H9 (cell line): ENCODE data around the gene PAQR5. TPM values are rescaled to one million over a fixed set of nuclear protein-coding genes. Genes with fewer than 3 reads are reported as not detected.

ENCODE experiments used
- DNase-seq: peaks from one replicate; pipeline ENCODE4 v3.0.0-alpha.2; 2017
- H2AFZ ChIP-seq: one replicate; pipeline ENCODE4 v1.6.1; 2013; ENCODE audit warnings: mild to moderate bottlenecking, low read length, control low read depth, moderate library complexity
- H2AK5ac ChIP-seq: 2 replicates; pipeline ENCODE4 v1.6.1; 2013; ENCODE audit warnings: low read length, control low read depth, mixed read lengths; ENCODE audit not compliant: insufficient read length
- H2BK120ac ChIP-seq: one replicate; pipeline ENCODE4 v1.6.1; 2013; ENCODE audit warnings: low read depth, mild to moderate bottlenecking, low read length, control low read depth, inconsistent platforms; ENCODE audit not compliant: poor library complexity, severe bottlenecking
- H2BK12ac ChIP-seq: 2 replicates; pipeline ENCODE4 v1.6.1; 2013; ENCODE audit warnings: low read length, control low read depth, mixed read lengths, low read depth; ENCODE audit not compliant: insufficient read length
- H2BK15ac ChIP-seq: 2 replicates; pipeline ENCODE4 v1.6.1; 2013; ENCODE audit warnings: low read depth, low read length, control low read depth
- H2BK20ac ChIP-seq: one replicate; pipeline ENCODE4 v1.6.1; 2013; ENCODE audit warnings: low read depth, mild to moderate bottlenecking, low read length, control low read depth, inconsistent platforms; ENCODE audit not compliant: poor library complexity, severe bottlenecking
- H2BK5ac ChIP-seq: 2 replicates; pipeline ENCODE4 v1.6.1; 2013; ENCODE audit warnings: low read length, control low read depth, mixed read lengths; ENCODE audit not compliant: insufficient read length
- H3K14ac ChIP-seq: 2 replicates; pipeline ENCODE4 v1.6.1; 2013; ENCODE audit warnings: low read length, control low read depth; ENCODE audit not compliant: insufficient read depth
- H3K18ac ChIP-seq: 2 replicates; pipeline ENCODE4 v1.6.1; 2013; ENCODE audit warnings: low read depth, mild to moderate bottlenecking, mixed read lengths, low read length, control low read depth; ENCODE audit not compliant: insufficient read length
- H3K23ac ChIP-seq: 2 replicates; pipeline ENCODE4 v1.6.1; 2013; ENCODE audit warnings: low read length, control low read depth, mixed read lengths, low read depth; ENCODE audit not compliant: insufficient read length
- H3K23me2 ChIP-seq: 2 replicates; pipeline ENCODE4 v1.6.1; 2013; ENCODE audit warnings: low read depth, mild to moderate bottlenecking, mixed read lengths, low read length, control low read depth; ENCODE audit not compliant: insufficient read length, poor library complexity, severe bottlenecking
- H3K27ac ChIP-seq: 2 replicates; pipeline ENCODE4 v1.5.1; 2013; ENCODE audit warnings: low read length, control low read depth, mixed read lengths, low read depth; ENCODE audit not compliant: insufficient read length
- H3K27me3 ChIP-seq: 2 replicates; pipeline ENCODE4 v1.6.1; 2013; ENCODE audit warnings: low read length, control low read depth, inconsistent platforms; ENCODE audit not compliant: insufficient read depth
- H3K4ac ChIP-seq: 2 replicates; pipeline ENCODE4 v1.6.1; 2013; ENCODE audit warnings: low read depth, mild to moderate bottlenecking, control low read depth, inconsistent platforms, low read length, moderate library complexity
- H3K4me1 ChIP-seq: 2 replicates; pipeline ENCODE4 v1.6.1; 2013; ENCODE audit warnings: low read length, control low read depth, inconsistent platforms; ENCODE audit not compliant: insufficient read depth
- H3K4me2 ChIP-seq: 2 replicates; pipeline ENCODE4 v1.6.1; 2013; ENCODE audit warnings: low read length, control low read depth, mixed read lengths; ENCODE audit not compliant: insufficient read length, insufficient read depth
- H3K56ac ChIP-seq: 2 replicates; pipeline ENCODE4 v1.6.1; 2013; ENCODE audit warnings: low read depth, mild to moderate bottlenecking, mixed read lengths, low read length, control low read depth; ENCODE audit not compliant: insufficient read length
- H3K79me1 ChIP-seq: 2 replicates; pipeline ENCODE4 v1.6.1; 2013; ENCODE audit warnings: low read depth, mild to moderate bottlenecking, moderate library complexity, low read length, control low read depth, inconsistent platforms; ENCODE audit not compliant: insufficient read depth, poor library complexity, severe bottlenecking
- H3K79me2 ChIP-seq: 2 replicates; pipeline ENCODE4 v1.6.1; 2013; ENCODE audit warnings: low read length, control low read depth, inconsistent platforms; ENCODE audit not compliant: insufficient read depth
- H3K9ac ChIP-seq: 2 replicates; pipeline ENCODE4 v1.6.1; 2013; ENCODE audit warnings: low read length, control low read depth, mixed read lengths; ENCODE audit not compliant: insufficient read length; ENCODE audit errors: extremely low read depth
- H3K9me3 ChIP-seq: one replicate; pipeline ENCODE4 v1.6.1; 2013; ENCODE audit warnings: low read depth, low read length, inconsistent platforms; ENCODE audit not compliant: control insufficient read depth
- H3T11ph ChIP-seq: one replicate; pipeline ENCODE4 v1.6.1; 2013; ENCODE audit warnings: mild to moderate bottlenecking, low read length, control low read depth, inconsistent platforms
- H4K20me1 ChIP-seq: one replicate; pipeline ENCODE4 v1.6.1; 2013; ENCODE audit not compliant: control insufficient read depth, insufficient read length, insufficient read depth
- H4K5ac ChIP-seq: 2 replicates; pipeline ENCODE4 v1.6.1; 2013; ENCODE audit warnings: low read depth, mild to moderate bottlenecking, mixed read lengths, low read length, control low read depth; ENCODE audit not compliant: insufficient read length
- H4K8ac ChIP-seq: replicated peaks from 2 replicates; pipeline ENCODE4 v1.6.1; 2013; ENCODE audit warnings: low read length, control low read depth, mixed read lengths, low read depth; ENCODE audit not compliant: insufficient read length
- H4K91ac ChIP-seq: 2 replicates; pipeline ENCODE4 v1.6.1; 2013; ENCODE audit warnings: low read depth, mild to moderate bottlenecking, moderate library complexity, mixed read lengths, low read length, control low read depth; ENCODE audit not compliant: insufficient read length
- H3K27ac Mint-ChIP-seq, 3 experiments: 2 replicates in 2 of 3; 3 replicates in 1 of 3; pipeline ENCODE4 v1.8.0; 2020 to 2021; ENCODE audit warnings: mixed read lengths in 3 of 3, mild to moderate bottlenecking in 1 of 3, moderate library complexity in 1 of 3
- H3K27me3 Mint-ChIP-seq: 2 replicates; pipeline ENCODE4 v1.8.0; 2021; ENCODE audit warnings: low read depth, mild to moderate bottlenecking, moderate library complexity, mixed read lengths
- H3K36me3 Mint-ChIP-seq, 3 experiments: 2 replicates in 2 of 3; 3 replicates in 1 of 3; pipeline ENCODE4 v1.8.0; 2020 to 2021; ENCODE audit warnings: low read depth in 3 of 3, mixed read lengths in 3 of 3; ENCODE audit not compliant: insufficient read depth in 1 of 3
- H3K4me1 Mint-ChIP-seq, 2 experiments: 2 replicates each; pipeline ENCODE4 v1.8.0; 2020; ENCODE audit warnings: mixed read lengths in 2 of 2
- H3K4me3 Mint-ChIP-seq, 2 experiments: 2 replicates in 1 of 2; 3 replicates in 1 of 2; pipeline ENCODE4 v1.8.0; 2020 to 2021; ENCODE audit warnings: mild to moderate bottlenecking in 2 of 2, mixed read lengths in 2 of 2, moderate library complexity in 1 of 2
- H3K9me3 Mint-ChIP-seq, 2 experiments: 2 replicates in 1 of 2; 3 replicates in 1 of 2; pipeline ENCODE4 v1.8.0; 2020; ENCODE audit warnings: mild to moderate bottlenecking in 2 of 2, mixed read lengths in 2 of 2, moderate library complexity in 1 of 2
- WGBS: extraction: QIAGEN DNeasy Blood & Tissue Kit; methylation state at CpG from one replicate; pipeline ENCODE4 v1.1.7; 2013; ENCODE audit warnings: missing lambda C conversion rate, low lambda C conversion rate, mixed read lengths; ENCODE audit not compliant: insufficient read length; ENCODE audit errors: extremely low coverage; 5-methylcytosine and 5-hydroxymethylcytosine counted together
- total RNA-seq: library from RNA; stranded (reverse); gene quantifications from 2 replicates; pipeline ENCODE4 v1.2.1, GENCODE V29; 2021
- TF ChIP-seq, protein P1 (sequence below): fragments of 200-600 bp; sonication (generic); conservative IDR thresholded peaks from 3 replicates; pipeline ENCODE4 v1.8.0; 2021; ENCODE audit warnings: antibody characterized with exemption, mild to moderate bottlenecking

Gene PAQR5
- total RNA-seq, 1 experiment from 2014 or later, result 1.6 TPM

- TF ChIP-seq, protein P1, sequence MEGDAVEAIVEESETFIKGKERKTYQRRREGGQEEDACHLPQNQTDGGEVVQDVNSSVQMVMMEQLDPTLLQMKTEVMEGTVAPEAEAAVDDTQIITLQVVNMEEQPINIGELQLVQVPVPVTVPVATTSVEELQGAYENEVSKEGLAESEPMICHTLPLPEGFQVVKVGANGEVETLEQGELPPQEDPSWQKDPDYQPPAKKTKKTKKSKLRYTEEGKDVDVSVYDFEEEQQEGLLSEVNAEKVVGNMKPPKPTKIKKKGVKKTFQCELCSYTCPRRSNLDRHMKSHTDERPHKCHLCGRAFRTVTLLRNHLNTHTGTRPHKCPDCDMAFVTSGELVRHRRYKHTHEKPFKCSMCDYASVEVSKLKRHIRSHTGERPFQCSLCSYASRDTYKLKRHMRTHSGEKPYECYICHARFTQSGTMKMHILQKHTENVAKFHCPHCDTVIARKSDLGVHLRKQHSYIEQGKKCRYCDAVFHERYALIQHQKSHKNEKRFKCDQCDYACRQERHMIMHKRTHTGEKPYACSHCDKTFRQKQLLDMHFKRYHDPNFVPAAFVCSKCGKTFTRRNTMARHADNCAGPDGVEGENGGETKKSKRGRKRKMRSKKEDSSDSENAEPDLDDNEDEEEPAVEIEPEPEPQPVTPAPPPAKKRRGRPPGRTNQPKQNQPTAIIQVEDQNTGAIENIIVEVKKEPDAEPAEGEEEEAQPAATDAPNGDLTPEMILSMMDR, result no peak
- no CpG with 5 or more reads among the region's 8 CpGs for WGBS
- Histone ChIP-seq H4K5ac (no peak overlapping the region), H2BK120ac (no peak overlapping the region), H3K79me1 (no peaks in the 10 kb centered on the region), H2AFZ (no peak overlapping the region), H2BK12ac (no peak overlapping the region), H2BK5ac (no peak overlapping the region), H3K79me2 (no peaks in the 10 kb centered on the region), H3K18ac (no peak overlapping the region), H2BK15ac (no peak overlapping the region), H3K56ac (no peak overlapping the region), H3K23ac (no peak overlapping the region), H3K27ac (no peak overlapping the region), H2BK20ac (no peak overlapping the region), H3K4me1 (no peaks in the 10 kb centered on the region), H3K27me3 (no peaks in the 10 kb centered on the region), H3K9me3 (no peaks in the 10 kb centered on the region), H3K4me2 (no peak overlapping the region), H3K14ac (no peak overlapping the region), H2AK5ac (no peak overlapping the region), H4K8ac (no peak overlapping the region), H3T11ph (no peak overlapping the region), H4K91ac (no peak overlapping the region), H3K23me2 (no peaks in the 10 kb centered on the region), H4K20me1 (no peaks in the 10 kb centered on the region), H3K4ac (no peak overlapping the region), H3K9ac (no peak overlapping the region)
- H3K36me3 Mint-ChIP-seq, result no peaks in the 10 kb centered on the region
- H3K4me3 Mint-ChIP-seq, result no peak overlapping the region
- DNase-seq, result no peak
- no peak overlapping the region for H3K27ac Mint-ChIP-seq
- peaks cover 16 to 31% of the 10 kb centered on the region in 2 experiments for H3K4me1 Mint-ChIP-seq
- no peaks in the 10 kb centered on the region for H3K9me3 Mint-ChIP-seq
- peaks cover 8% of the 10 kb centered on the region for H3K27me3 Mint-ChIP-seq
Observed at GRCh38 chr15:69316291-69316690, 17.6 kb downstream of the PAQR5 start.
